Measurements from ENCODE around the gene ATP13A1. TPM values are rescaled to one million over a fixed set of nuclear protein-coding genes. Genes with fewer than 3 reads are reported as not detected.

Gene ATP13A1
- total and polyA plus RNA-seq, 2 donors (not counting 3 experiments of a cell fraction or from before 2014, with no cell fraction given), result 36.9 to 48.7 TPM

GRCh38 chr19:19674315-19674714 is 10.8 kb upstream of the ATP13A1 start:
- H4K20me1 ChIP-seq (replicated peaks; ENCODE audit: control insufficient read depth, extremely low read depth, insufficient read depth, low read length), result no peaks in the 10 kb centered on the region
- dilution Hi-C loops (cut with MboI; ENCODE audit: extremely low pct_ligation_motif_present, low sequenced_read_pairs) (no loop called here), intact Hi-C loops (cut with micrococcal nuclease) (no loop called here)
- TF ChIP-seq CTCF (IDR thresholded peaks at IDR 0.05; ENCODE audit: extremely low read depth in 1 of 2, insufficient read depth in 1 of 2, low read depth in 1 of 2, low read length in 2 of 2) (no peak), GATA2 (IDR thresholded peaks at IDR 0.05; ENCODE audit: insufficient read depth, insufficient read length, low read depth, low read length) (no peak), POLR2A (IDR thresholded peaks at IDR 0.05; ENCODE audit: low read depth, low read length) (no peak), JUN (IDR thresholded peaks at IDR 0.05; ENCODE audit: borderline replicate concordance, insufficient read depth, insufficient read length, low read depth) (no peak), MYC (IDR thresholded peaks at IDR 0.05; ENCODE audit: low read depth, low read length) (no peak), MAX (IDR thresholded peaks at IDR 0.05; ENCODE audit: insufficient read depth, insufficient read length) (no peak), POLR2AphosphoS5 (IDR thresholded peaks at IDR 0.05; ENCODE audit: insufficient read depth, low read depth, low read length) (no peak), EZH2 (IDR thresholded peaks at IDR 0.05; ENCODE audit: borderline replicate concordance, low read depth, low read length, severe bottlenecking) (no peak), FOS (IDR thresholded peaks at IDR 0.05; ENCODE audit: borderline replicate concordance, insufficient read depth, low read length) (no peak)
- no peak overlapping the region for H3K9ac ChIP-seq (replicated peaks; ENCODE audit: extremely low read depth, insufficient read depth, low read length)
- H3K4me3 ChIP-seq (replicated peaks in 1 of 3; ENCODE audit: insufficient read depth in 1 of 3, low read depth in 1 of 3, low read length in 3 of 3), result no peak overlapping the region
- peaks cover 4% of the 10 kb centered on the region for H3K79me2 ChIP-seq (ENCODE audit: control insufficient read depth, insufficient read depth, low read length)
- POLR2A ChIA-PET, result no interaction called here
- H3K27me3 ChIP-seq (ENCODE audit: control insufficient read depth in 2 of 2, insufficient read depth in 2 of 2, low read length in 2 of 2), result no peaks in the 10 kb centered on the region
- no peaks in the 10 kb centered on the region for H3K9me1 ChIP-seq (replicated peaks; ENCODE audit: control insufficient read depth, extremely low read depth, insufficient read depth, low read length)
- CTCF ChIA-PET, result no interaction called here
- peaks cover 5% of the 10 kb centered on the region for H3K9me3 ChIP-seq (replicated peaks; ENCODE audit: control insufficient read depth, insufficient read depth, low read length)
- H3K36me3 ChIP-seq (ENCODE audit: control insufficient read depth in 2 of 2, extremely low read depth in 1 of 2, insufficient read depth in 2 of 2, low read length in 2 of 2), result peaks cover 4 to 16% of the 10 kb centered on the region in 2 experiments
- H3K27ac ChIP-seq (ENCODE audit: insufficient read depth, low read depth, low read length), result no peak overlapping the region
- no peak overlapping the region for H3K4me2 ChIP-seq (ENCODE audit: insufficient read depth, low read length)
- H3K4me1 ChIP-seq (ENCODE audit: control insufficient read depth, extremely low read depth, insufficient read depth, low read length), result no peaks in the 10 kb centered on the region
- no peak for DNase-seq (ENCODE audit: low read depth, low spot score)
- BruUV-seq (replicated peaks), result no TSS peak
- no peak overlapping the region for H2AFZ ChIP-seq (ENCODE audit: low read depth, low read length)
- no peak for FAIRE-seq
